ENCODE results near the gene CACNG5. TPM values are rescaled to one million over a fixed set of nuclear protein-coding genes. Genes with fewer than 3 reads are reported as not detected.
A peak's percentile ranks its signal among the peaks of the same experiment; 100 is the strongest.

Gene CACNG5
- total RNA-seq, 1 experiment from 2014 or later = not detected

DNA sequence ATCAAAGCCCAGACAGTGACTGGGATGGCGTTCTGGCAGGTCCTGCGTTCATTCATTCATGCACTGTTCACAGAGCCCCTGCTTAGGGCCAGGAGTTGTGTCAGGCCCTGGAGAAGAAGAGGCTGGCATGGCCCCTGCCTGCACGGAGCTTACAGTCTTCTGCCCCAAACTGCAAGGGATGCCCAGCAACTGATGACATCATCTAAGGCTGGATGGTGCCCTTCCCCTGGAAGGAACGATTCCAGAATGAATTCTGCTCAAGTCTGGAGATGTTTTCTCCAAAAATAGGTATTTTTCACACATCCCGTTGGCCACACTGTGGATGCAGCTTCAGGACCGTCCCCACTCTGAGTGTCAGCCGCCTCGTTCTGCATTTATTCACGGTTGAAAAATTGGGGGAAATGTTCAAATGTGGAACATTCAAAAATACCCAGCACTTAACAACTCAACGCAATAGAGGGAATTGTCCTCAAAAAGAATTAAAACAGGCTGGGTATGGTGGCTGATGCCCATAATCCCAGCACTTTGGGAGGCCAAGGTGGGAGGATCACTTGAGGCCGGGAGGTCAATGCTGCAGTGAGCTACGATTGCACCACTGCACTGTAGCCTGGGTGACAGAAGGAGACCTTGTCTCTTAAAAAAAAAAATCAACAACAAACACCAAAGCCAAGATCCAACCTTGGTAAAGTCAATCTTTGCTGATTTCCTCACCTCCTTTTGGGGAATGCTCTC is 23.8 kb upstream of the CACNG5 start:
- Histone ChIP-seq H3K36me3 (no peaks in the 10 kb centered on the region), H3K9me3 (replicated peaks) (no peaks in the 10 kb centered on the region), H3K4me1 (replicated peaks) (no peaks in the 10 kb centered on the region), H3K27ac (no peak overlapping the region), H3K4me3 (no peak overlapping the region), H3K27me3 (replicated peaks) (no peaks in the 10 kb centered on the region)
- DNase-seq (ENCODE audit: low read depth in 1 of 2, low spot score in 2 of 2) = no peak

GRCh38 chr17:66811683-66812054 is 23.2 kb upstream of the CACNG5 start:
- Histone ChIP-seq H3K27ac (no peak overlapping the region), H3K4me3 (no peak overlapping the region), H3K36me3 (no peaks in the 10 kb centered on the region), H3K4me1 (replicated peaks) (no peaks in the 10 kb centered on the region), H3K9me3 (replicated peaks) (no peaks in the 10 kb centered on the region), H3K27me3 (replicated peaks) (no peaks in the 10 kb centered on the region)
- no peak for DNase-seq (ENCODE audit: low read depth in 1 of 2, low spot score in 2 of 2)

DNA sequence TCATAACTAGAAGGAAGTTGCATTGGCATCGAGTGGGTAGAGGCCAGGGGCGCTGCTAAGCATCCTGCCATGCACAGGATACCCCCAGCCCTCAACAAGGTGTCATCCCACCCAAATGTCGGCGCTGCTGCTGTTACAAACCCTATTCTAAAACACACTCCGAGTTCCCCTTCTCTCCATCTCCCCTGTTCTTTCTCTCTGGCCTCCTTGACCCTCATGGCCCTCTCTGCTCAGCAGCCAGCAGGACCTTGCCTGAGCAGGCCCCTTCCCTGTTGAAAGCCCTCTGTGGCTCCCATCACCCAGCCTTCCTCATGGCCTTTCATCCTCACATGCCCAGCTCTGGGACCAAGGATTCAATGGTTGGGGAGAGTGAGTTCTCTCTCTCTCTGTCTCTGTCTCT is 22.3 kb upstream of the CACNG5 start:
- no peak overlapping the region for H3K27ac ChIP-seq
- DNase-seq (ENCODE audit: low read depth in 1 of 2, low spot score in 2 of 2) = no peak

GRCh38 chr17:66813296-66813695 is 21.6 kb upstream of the CACNG5 start:
- no peak overlapping the region for H3K27ac ChIP-seq
- no peaks in the 10 kb centered on the region for H3K36me3 ChIP-seq
- no peaks in the 10 kb centered on the region for H3K27me3 ChIP-seq (replicated peaks)
- H3K9me3 ChIP-seq (replicated peaks) = peaks cover 6% of the 10 kb centered on the region; the same call in 1 of the 2 replicates
- H3K4me1 ChIP-seq (replicated peaks) = no peaks in the 10 kb centered on the region
- no peak overlapping the region for H3K4me3 ChIP-seq
- no peak for DNase-seq (ENCODE audit: low read depth in 1 of 2, low spot score in 2 of 2)

More for the DNA sequence above, 22.3 kb upstream of the CACNG5 start:
- Histone ChIP-seq H3K4me1 (replicated peaks) (no peaks in the 10 kb centered on the region), H3K4me3 (no peak overlapping the region), H3K27me3 (replicated peaks) (no peaks in the 10 kb centered on the region), H3K36me3 (no peaks in the 10 kb centered on the region), H3K9me3 (replicated peaks) (peaks cover 3% of the 10 kb centered on the region; the same call in 1 of the 2 replicates)

- Histone ChIP-seq H3K4me3 (no peak overlapping the region), H3K27me3 (replicated peaks) (no peaks in the 10 kb centered on the region), H3K36me3 (no peaks in the 10 kb centered on the region), H3K27ac (no peak overlapping the region), H3K9me3 (replicated peaks) (peaks cover 6% of the 10 kb centered on the region; the same call in 1 of the 2 replicates), H3K4me1 (replicated peaks) (no peaks in the 10 kb centered on the region)
- DNase-seq (ENCODE audit: low read depth in 1 of 2, low spot score in 2 of 2) = no peak
These were observed 20.9 kb upstream of the CACNG5 start for GRCh38 chr17:66814026-66814425.

DNA sequence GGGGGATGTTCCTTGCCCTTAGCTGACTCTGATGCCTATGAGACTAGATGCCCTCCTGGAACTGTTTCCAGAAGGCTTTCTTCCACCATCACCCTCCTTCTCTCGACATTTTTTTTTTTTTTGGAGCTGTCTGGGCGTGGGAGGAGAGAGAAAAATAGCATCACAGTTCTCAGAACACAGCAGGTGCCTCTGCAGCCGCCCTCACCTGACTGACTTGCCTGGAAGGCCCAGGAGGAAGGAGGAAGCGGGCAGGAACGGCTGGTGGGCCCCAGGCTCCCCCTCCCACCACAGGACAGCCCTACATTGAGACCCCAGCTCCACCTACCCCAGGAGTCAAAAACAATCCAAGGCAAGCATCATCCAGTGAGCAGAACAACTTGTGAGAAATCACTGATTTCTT is 20.3 kb upstream of the CACNG5 start:
- no peaks in the 10 kb centered on the region for H3K27me3 ChIP-seq (replicated peaks)
- DNase-seq (ENCODE audit: low read depth in 1 of 2, low spot score in 2 of 2) = no peak
- no peak overlapping the region for H3K27ac ChIP-seq
- H3K36me3 ChIP-seq = no peaks in the 10 kb centered on the region
- H3K4me3 ChIP-seq = no peak overlapping the region
- peaks cover 6% of the 10 kb centered on the region; the same call in 1 of the 2 replicates for H3K9me3 ChIP-seq (replicated peaks)
- H3K4me1 ChIP-seq (replicated peaks) = no peaks in the 10 kb centered on the region

- peaks cover 15% of the 10 kb centered on the region; the same call in 1 of the 2 replicates for H3K27me3 ChIP-seq (replicated peaks)
- peaks cover 6% of the 10 kb centered on the region; the same call in 1 of the 2 replicates for H3K9me3 ChIP-seq (replicated peaks)
- H3K4me3 ChIP-seq = no peak overlapping the region
- no peaks in the 10 kb centered on the region for H3K4me1 ChIP-seq (replicated peaks)
- DNase-seq (ENCODE audit: low read depth in 1 of 2, low spot score in 2 of 2) = no peak
- H3K36me3 ChIP-seq = no peaks in the 10 kb centered on the region
- no peak overlapping the region for H3K27ac ChIP-seq
These were observed 17.2 kb upstream of the CACNG5 start for GRCh38 chr17:66817750-66818149.

DNA sequence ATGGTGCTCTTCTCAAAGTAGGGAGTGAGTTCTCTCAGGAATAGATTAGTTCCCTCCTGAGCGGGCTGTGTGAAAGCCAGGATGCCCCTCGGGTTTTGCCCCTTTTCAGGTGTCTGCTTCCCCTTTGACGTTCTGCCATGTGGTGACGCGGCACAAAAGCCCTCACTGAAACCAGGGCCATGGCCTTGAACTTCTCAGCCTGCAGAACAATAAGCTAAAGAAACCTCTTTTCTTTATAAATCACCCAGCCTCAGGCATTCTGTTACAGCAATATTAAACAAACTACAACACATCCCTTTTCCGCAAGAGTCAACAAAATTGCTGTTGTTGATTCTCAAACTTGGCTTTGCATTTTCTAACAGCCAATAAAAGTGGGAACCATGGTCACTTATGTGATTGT is 15.5 kb upstream of the CACNG5 start:
- H3K27me3 ChIP-seq (replicated peaks) = peaks cover 15% of the 10 kb centered on the region; the same call in 1 of the 2 replicates
- no peak overlapping the region for H3K27ac ChIP-seq
- no peak for DNase-seq (ENCODE audit: low read depth in 1 of 2, low spot score in 2 of 2)
- no peak overlapping the region for H3K4me3 ChIP-seq
- H3K9me3 ChIP-seq (replicated peaks) = peaks cover 6% of the 10 kb centered on the region; the same call in 1 of the 2 replicates
- H3K36me3 ChIP-seq = no peaks in the 10 kb centered on the region
- no peaks in the 10 kb centered on the region for H3K4me1 ChIP-seq (replicated peaks)

- Histone ChIP-seq H3K4me1 (replicated peaks) (no peaks in the 10 kb centered on the region), H3K27me3 (replicated peaks) (peaks cover 22% of the 10 kb centered on the region), H3K27ac (no peak overlapping the region), H3K36me3 (no peaks in the 10 kb centered on the region), H3K9me3 (replicated peaks) (peaks cover 6% of the 10 kb centered on the region; the same call in 1 of the 2 replicates), H3K4me3 (no peak overlapping the region)
- no peak for DNase-seq (ENCODE audit: low read depth in 1 of 2, low spot score in 2 of 2)
These were observed 12.9 kb upstream of the CACNG5 start for GRCh38 chr17:66822009-66822408.

GRCh38 chr17:66826856-66827255 is 8.1 kb upstream of the CACNG5 start:
- no peak overlapping the region for H3K27ac ChIP-seq
- DNase-seq (ENCODE audit: low read depth in 1 of 2, low spot score in 2 of 2) = no peak
- H3K36me3 ChIP-seq = no peaks in the 10 kb centered on the region
- peaks cover 28% of the 10 kb centered on the region for H3K27me3 ChIP-seq (replicated peaks)
- no peaks in the 10 kb centered on the region for H3K4me1 ChIP-seq (replicated peaks)
- H3K4me3 ChIP-seq = no peak overlapping the region
- no peaks in the 10 kb centered on the region for H3K9me3 ChIP-seq (replicated peaks)

- Histone ChIP-seq H3K27ac (no peak overlapping the region), H3K4me1 (replicated peaks) (no peaks in the 10 kb centered on the region), H3K9me3 (replicated peaks) (no peaks in the 10 kb centered on the region), H3K36me3 (no peaks in the 10 kb centered on the region), H3K4me3 (no peak overlapping the region), H3K27me3 (replicated peaks) (peaks cover 27% of the 10 kb centered on the region)
- DNase-seq (ENCODE audit: low read depth in 1 of 2, low spot score in 2 of 2) = peak in 1 of 2 experiments; percentile 56
These were observed 5.5 kb upstream of the CACNG5 start for GRCh38 chr17:66829386-66829864.

DNA sequence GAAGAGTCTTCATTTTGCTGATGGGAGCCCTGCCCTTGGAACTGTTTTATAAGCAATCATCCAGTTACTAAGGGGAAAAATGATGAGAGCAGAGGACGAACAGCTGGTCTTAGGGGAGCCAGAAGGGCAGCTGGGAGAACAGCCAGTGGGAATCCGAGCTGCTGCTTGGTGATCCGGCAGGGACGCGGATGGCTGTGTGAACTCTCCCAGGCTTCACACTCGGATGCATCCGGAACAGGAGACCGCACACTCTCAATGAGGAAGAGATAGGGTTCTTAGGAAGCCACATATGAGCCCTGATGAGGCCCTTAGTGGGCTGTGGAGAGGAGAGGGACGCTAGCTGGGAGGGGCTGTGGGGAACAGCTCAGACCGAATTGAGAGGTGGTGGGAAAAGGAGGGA is 5.0 kb upstream of the CACNG5 start:
- H3K27me3 ChIP-seq (replicated peaks) = peaks cover 32% of the 10 kb centered on the region

GRCh38 chr17:66830451-66830850 is 4.5 kb upstream of the CACNG5 start:
- H3K27me3 ChIP-seq (replicated peaks) = peaks cover 38% of the 10 kb centered on the region

More for the DNA sequence above, 5.0 kb upstream of the CACNG5 start:
- no peaks in the 10 kb centered on the region for H3K9me3 ChIP-seq (replicated peaks)
- no peak for DNase-seq (ENCODE audit: low read depth in 1 of 2, low spot score in 2 of 2)
- H3K36me3 ChIP-seq = no peaks in the 10 kb centered on the region
- no peak overlapping the region for H3K4me3 ChIP-seq
- no peaks in the 10 kb centered on the region for H3K4me1 ChIP-seq (replicated peaks)
- H3K27ac ChIP-seq = no peak overlapping the region

GRCh38 chr17:66831383-66832210 is 3.3 kb upstream of the CACNG5 start:
- Histone ChIP-seq H3K4me1 (replicated peaks) (no peaks in the 10 kb centered on the region), H3K9me3 (replicated peaks) (no peaks in the 10 kb centered on the region), H3K27ac (no peak overlapping the region), H3K36me3 (no peaks in the 10 kb centered on the region), H3K27me3 (replicated peaks) (peaks cover 46% of the 10 kb centered on the region), H3K4me3 (no peak overlapping the region)
- no peak for DNase-seq (ENCODE audit: low read depth in 1 of 2, low spot score in 2 of 2)

More at GRCh38 chr17:66830451-66830850, 4.5 kb upstream of the CACNG5 start:
- H3K4me1 ChIP-seq (replicated peaks) = no peaks in the 10 kb centered on the region
- H3K4me3 ChIP-seq = no peak overlapping the region
- H3K36me3 ChIP-seq = no peaks in the 10 kb centered on the region
- no peaks in the 10 kb centered on the region for H3K9me3 ChIP-seq (replicated peaks)
- no peak overlapping the region for H3K27ac ChIP-seq
- no peak for DNase-seq (ENCODE audit: low read depth in 1 of 2, low spot score in 2 of 2)
